HG02642 (cell line): Measurements from ENCODE around the gene VIPR1.
A peak's percentile ranks its signal among the peaks of the same experiment; 100 is the strongest.

Experiments used
- ATAC-seq: cut with Tn5 transposase; IDR thresholded peaks from one replicate; pipeline ENCODE4 v1.9.1; 2021; ENCODE audit warnings: mild to moderate bottlenecking; ENCODE audit not compliant: unreplicated experiment, poor library complexity

Gene VIPR1

GRCh38 chr3:42493126-42493797, 9.2 kb upstream of the VIPR1 start:
- ATAC-seq, result no peak

- no peak for ATAC-seq
Measured at GRCh38 chr3:42493798-42494151, 8.7 kb upstream of the VIPR1 start.

GRCh38 chr3:42495393-42495792, 7.0 kb upstream of the VIPR1 start:
- ATAC-seq, result no peak

- no peak for ATAC-seq
Measured at GRCh38 chr3:42497009-42497731, 5.3 kb upstream of the VIPR1 start.

- no peak for ATAC-seq
Measured at GRCh38 chr3:42498034-42498433, 4.4 kb upstream of the VIPR1 start.

- ATAC-seq, result no peak
Measured at GRCh38 chr3:42498791-42499477, 3.5 kb upstream of the VIPR1 start.

- no peak for ATAC-seq
Measured at GRCh38 chr3:42499478-42499871, 3.0 kb upstream of the VIPR1 start.

- ATAC-seq, result no peak
Measured at GRCh38 chr3:42500091-42500490, 2.4 kb upstream of the VIPR1 start.

- ATAC-seq, result no peak
Measured at GRCh38 chr3:42500909-42501308, 1.5 kb upstream of the VIPR1 start.

- ATAC-seq, result peak; percentile 3
Measured at GRCh38 chr3:42501321-42501680, 1.1 kb upstream of the VIPR1 start.

GRCh38 chr3:42501681-42502428, 588 bp upstream of the VIPR1 start:
- ATAC-seq, result peak; percentile 35

- ATAC-seq, result no peak
Measured at GRCh38 chr3:42503251-42503924, 945 bp downstream of the VIPR1 start.

GRCh38 chr3:42503957-42504333, 1.5 kb downstream of the VIPR1 start:
- ATAC-seq, result no peak

GRCh38 chr3:42504334-42505127, 2.1 kb downstream of the VIPR1 start:
- ATAC-seq, result no peak

GRCh38 chr3:42505128-42505848, 2.8 kb downstream of the VIPR1 start:
- no peak for ATAC-seq

GRCh38 chr3:42505849-42506410, 3.5 kb downstream of the VIPR1 start:
- no peak for ATAC-seq

GRCh38 chr3:42507252-42507651, 4.8 kb downstream of the VIPR1 start:
- ATAC-seq, result no peak

GRCh38 chr3:42507761-42508335, 5.4 kb downstream of the VIPR1 start:
- no peak for ATAC-seq
